Ishikawa (cell line): ENCODE measurements around the gene TMEM100.

Experiments
- CEBPB ChIP-seq: IDR thresholded peaks from 2 replicates; pipeline ENCODE4 v1.6.1; 2012
- CREB1 ChIP-seq: IDR thresholded peaks from 2 replicates; pipeline ENCODE4 v1.6.1; 2012; ENCODE audit warnings: low read depth
- EGR1 ChIP-seq: IDR thresholded peaks from 2 replicates; pipeline ENCODE4 v1.6.1; 2012
- EP300 ChIP-seq: IDR thresholded peaks from 2 replicates; pipeline ENCODE4 v1.6.1; 2012; ENCODE audit warnings: borderline replicate concordance
- RAD21 ChIP-seq: IDR thresholded peaks from 2 replicates; pipeline ENCODE4 v1.6.1; 2012; ENCODE audit warnings: low read depth
- TAF1 ChIP-seq: IDR thresholded peaks from 2 replicates; pipeline ENCODE4 v1.6.1; 2012; ENCODE audit warnings: low read depth, mild to moderate bottlenecking
- TCF12 ChIP-seq: IDR thresholded peaks from 2 replicates; pipeline ENCODE4 v1.6.1; 2012; ENCODE audit warnings: low read depth
- TEAD4 ChIP-seq: IDR thresholded peaks from 2 replicates; pipeline ENCODE4 v1.6.1; 2012
- YY1 ChIP-seq: IDR thresholded peaks from 2 replicates; pipeline ENCODE4 v1.6.1; 2012; ENCODE audit warnings: low read depth
- TF ChIP-seq, protein P1 (sequence below): IDR thresholded peaks from 2 replicates; pipeline ENCODE4 v1.6.1; 2012; ENCODE audit warnings: low read depth, mild to moderate bottlenecking
- TF ChIP-seq, protein P2 (sequence below): IDR thresholded peaks from 2 replicates; pipeline ENCODE4 v1.6.1; 2012
- TF ChIP-seq, protein P3 (sequence below): IDR thresholded peaks from 2 replicates; pipeline ENCODE4 v1.6.1; 2012

DNA sequence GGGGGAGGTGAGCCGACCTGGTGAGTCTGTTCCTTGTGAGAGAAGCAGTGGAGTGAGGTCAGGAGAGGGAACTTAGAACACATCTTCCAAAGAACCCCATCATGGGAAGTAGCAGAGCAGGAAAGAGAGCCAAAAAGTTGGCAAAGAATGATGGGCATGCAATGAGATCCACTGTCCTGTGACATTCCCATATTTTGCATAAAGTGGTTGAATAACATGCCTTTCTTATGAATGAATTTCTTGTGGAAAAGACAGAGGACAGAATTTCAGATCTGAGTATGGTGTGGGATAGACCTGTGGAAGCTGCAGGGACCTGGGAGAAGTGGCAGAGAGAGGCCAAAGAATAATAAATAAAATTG is 41.3 kb downstream of the TMEM100 start:
- TF ChIP-seq, protein P1, sequence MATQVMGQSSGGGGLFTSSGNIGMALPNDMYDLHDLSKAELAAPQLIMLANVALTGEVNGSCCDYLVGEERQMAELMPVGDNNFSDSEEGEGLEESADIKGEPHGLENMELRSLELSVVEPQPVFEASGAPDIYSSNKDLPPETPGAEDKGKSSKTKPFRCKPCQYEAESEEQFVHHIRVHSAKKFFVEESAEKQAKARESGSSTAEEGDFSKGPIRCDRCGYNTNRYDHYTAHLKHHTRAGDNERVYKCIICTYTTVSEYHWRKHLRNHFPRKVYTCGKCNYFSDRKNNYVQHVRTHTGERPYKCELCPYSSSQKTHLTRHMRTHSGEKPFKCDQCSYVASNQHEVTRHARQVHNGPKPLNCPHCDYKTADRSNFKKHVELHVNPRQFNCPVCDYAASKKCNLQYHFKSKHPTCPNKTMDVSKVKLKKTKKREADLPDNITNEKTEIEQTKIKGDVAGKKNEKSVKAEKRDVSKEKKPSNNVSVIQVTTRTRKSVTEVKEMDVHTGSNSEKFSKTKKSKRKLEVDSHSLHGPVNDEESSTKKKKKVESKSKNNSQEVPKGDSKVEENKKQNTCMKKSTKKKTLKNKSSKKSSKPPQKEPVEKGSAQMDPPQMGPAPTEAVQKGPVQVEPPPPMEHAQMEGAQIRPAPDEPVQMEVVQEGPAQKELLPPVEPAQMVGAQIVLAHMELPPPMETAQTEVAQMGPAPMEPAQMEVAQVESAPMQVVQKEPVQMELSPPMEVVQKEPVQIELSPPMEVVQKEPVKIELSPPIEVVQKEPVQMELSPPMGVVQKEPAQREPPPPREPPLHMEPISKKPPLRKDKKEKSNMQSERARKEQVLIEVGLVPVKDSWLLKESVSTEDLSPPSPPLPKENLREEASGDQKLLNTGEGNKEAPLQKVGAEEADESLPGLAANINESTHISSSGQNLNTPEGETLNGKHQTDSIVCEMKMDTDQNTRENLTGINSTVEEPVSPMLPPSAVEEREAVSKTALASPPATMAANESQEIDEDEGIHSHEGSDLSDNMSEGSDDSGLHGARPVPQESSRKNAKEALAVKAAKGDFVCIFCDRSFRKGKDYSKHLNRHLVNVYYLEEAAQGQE: no peak
- TF ChIP-seq TCF12 (no peak), YY1 (no peak), EP300 (no peak), EGR1 (no peak), CREB1 (no peak), TAF1 (no peak), RAD21 (no peak), TEAD4 (no peak), CEBPB (no peak)
- TF ChIP-seq, protein P2, sequence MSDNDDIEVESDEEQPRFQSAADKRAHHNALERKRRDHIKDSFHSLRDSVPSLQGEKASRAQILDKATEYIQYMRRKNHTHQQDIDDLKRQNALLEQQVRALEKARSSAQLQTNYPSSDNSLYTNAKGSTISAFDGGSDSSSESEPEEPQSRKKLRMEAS: no peak
- TF ChIP-seq, protein P3, sequence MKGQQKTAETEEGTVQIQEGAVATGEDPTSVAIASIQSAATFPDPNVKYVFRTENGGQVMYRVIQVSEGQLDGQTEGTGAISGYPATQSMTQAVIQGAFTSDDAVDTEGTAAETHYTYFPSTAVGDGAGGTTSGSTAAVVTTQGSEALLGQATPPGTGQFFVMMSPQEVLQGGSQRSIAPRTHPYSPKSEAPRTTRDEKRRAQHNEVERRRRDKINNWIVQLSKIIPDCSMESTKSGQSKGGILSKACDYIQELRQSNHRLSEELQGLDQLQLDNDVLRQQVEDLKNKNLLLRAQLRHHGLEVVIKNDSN: no peak
